Measurements from ENCODE around the gene PODXL.

DNA sequence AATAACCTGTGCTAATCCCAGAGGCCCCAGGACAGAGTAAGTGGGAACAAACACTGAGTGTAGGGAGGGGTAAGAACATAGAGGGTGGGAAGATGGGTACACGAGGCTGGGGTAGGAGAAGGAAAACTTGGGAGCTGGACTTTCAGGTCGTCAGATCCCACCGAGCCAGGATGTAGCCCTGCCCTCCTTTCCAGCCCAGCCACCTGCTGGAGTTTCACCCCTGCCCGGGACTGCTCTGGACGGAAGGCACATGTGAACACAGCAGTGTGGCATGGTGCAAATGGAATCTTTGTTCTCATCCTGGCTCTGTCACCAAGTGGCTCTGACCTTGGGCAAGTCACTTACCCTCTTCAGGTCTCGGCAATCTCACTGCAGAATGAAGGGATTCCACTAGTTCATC is 52.8 kb downstream of the PODXL start:
- TF ChIP-seq, protein P1, sequence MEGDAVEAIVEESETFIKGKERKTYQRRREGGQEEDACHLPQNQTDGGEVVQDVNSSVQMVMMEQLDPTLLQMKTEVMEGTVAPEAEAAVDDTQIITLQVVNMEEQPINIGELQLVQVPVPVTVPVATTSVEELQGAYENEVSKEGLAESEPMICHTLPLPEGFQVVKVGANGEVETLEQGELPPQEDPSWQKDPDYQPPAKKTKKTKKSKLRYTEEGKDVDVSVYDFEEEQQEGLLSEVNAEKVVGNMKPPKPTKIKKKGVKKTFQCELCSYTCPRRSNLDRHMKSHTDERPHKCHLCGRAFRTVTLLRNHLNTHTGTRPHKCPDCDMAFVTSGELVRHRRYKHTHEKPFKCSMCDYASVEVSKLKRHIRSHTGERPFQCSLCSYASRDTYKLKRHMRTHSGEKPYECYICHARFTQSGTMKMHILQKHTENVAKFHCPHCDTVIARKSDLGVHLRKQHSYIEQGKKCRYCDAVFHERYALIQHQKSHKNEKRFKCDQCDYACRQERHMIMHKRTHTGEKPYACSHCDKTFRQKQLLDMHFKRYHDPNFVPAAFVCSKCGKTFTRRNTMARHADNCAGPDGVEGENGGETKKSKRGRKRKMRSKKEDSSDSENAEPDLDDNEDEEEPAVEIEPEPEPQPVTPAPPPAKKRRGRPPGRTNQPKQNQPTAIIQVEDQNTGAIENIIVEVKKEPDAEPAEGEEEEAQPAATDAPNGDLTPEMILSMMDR (conservative IDR thresholded peaks at IDR 0.05; ENCODE audit: low read depth, low read length), result no peak
- TF ChIP-seq EZH2 (IDR thresholded peaks at IDR 0.05; ENCODE audit: low read length, unreplicated experiment), result no peak
